HG03442 (cell line): ENCODE data around the gene VWA3A.
"Not testable (repeated sequence)": the region's sequence is repeated elsewhere in the genome, so short reads cannot be mapped to it uniquely, and the experiment has no call there.

Source experiments
- ATAC-seq: cut with Tn5 transposase; IDR thresholded peaks from one replicate; pipeline ENCODE4 v1.9.1; 2021; ENCODE audit warnings: mild to moderate bottlenecking, moderate library complexity; ENCODE audit not compliant: unreplicated experiment

Gene VWA3A, protein sequence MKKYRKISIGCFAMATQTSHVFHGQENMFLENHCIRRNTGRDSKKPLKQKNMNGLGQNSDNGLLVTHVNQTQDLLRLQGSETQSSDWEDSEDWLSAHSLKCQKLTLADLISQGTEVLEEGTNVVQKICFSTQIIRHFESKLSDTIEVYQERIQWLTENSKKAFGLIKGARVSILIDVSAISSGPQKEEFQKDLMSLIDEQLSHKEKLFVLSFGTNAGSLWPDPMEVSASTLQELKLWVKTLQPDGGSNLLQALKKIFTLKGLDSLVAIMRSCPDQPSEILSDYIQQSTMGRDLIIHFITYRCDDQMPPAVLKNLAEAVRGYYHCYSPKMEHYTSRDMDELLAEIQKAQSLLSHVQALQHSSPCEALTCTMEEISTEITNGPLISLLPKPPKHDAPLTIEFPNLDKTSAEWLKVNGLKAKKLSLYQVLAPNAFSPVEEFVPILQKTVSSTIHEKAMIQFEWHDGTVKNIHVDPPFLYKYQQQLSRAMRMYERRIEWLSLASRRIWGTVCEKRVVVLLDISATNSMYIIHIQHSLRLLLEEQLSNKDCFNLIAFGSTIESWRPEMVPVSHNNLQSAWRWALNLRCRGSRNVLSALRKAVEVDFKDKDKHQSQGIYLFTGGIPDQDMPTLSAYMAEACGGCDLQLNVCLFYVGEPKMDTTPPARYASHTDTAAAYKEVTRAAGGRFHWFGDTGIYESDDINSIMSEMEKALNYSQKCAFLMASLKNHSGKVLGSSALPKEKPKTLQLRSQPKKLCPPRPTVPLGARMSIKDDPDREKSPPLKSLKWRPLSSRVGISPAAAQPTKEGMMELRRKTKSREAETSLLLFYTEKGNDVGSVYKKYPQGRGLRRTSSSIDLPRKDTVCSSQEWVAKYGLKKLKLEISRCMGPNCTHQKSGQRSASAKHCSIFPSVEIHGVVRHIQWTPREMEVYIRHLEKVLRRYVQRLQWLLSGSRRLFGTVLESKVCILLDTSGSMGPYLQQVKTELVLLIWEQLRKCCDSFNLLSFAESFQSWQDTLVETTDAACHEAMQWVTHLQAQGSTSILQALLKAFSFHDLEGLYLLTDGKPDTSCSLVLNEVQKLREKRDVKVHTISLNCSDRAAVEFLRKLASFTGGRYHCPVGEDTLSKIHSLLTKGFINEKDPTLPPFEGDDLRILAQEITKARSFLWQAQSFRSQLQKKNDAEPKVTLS

DNA sequence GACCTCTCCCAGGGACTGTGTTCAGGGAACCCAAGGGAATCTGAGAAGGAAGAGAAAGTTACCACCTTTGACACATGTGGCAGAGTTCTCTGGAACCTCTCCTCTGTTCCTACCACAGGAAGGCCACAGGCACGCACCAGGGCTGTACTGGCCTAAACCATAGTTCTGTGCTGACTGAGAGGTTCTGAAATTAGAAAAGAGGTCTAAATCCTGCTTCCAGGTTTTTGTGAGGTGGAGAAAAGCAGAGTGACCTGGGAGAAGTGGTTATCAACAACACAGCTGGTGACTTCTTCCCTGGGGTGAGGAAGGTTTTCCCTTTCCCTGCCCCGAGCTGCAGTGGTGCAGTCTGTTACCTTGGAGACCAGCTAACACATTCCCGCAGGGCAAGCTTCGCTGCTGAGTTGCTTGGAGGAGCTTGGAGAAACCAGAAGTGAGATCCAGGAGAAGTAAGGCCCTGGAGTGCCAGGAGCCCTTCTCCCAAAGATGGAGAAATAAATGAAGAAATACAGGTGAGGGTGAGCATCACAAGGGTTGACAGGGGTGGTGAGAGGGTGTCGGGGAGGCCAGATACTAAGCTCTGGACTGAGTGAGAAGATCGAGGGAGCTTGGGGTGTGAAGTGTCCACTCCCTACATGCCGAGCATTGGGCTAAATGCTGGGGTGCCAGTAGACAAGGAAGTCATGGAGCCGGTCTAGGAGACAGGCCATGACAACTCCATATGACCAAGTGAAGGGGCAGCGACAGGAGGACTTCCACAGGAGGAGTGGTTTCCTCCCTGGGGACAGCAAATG lies at the start of gene VWA3A:
VWA3A (plus strand) TSS at position 399 of the 791 bp plus-strand sequence; CDS start at position 496, 97 bp downstream.
- no peak for ATAC-seq

DNA sequence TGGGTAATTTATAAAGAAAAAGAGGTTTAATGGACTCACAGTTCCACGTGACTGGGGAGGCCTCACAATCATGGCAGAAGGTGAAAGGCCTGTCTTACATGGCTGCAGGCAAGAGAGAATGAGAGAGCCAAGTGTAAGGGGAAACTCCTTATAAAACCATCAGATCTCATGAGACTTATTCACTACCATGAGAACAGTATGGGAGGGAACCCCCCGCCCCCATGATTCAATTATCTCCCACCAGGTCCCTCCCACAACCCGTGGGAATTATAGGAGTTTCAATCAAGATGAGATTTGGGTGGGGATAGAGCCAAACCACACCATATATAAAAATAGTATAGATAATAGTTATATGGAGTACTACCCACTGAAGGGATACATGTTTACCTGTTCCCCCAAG lies 48.5 kb upstream of the VWA3A start:
- ATAC-seq: not testable (repeated sequence)

DNA sequence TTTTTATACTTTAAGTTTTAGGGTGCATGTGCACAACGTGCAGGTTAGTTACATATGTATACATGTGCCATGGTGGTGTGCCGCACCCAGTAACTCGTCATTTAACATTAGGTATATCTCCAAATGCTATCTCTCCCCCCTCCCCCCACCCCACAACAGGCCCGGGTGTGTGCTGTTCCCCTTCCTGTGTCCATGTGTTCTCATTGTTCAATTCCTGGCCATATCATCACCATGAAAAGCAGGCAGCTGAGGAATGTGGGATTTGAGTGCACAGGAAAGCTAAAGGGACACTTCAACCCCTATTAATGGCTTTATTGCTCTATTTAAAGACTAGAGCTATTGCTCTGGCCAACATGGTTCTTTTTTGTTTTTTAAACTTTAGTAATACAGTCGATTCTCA lies 46.5 kb upstream of the VWA3A start:
- ATAC-seq: not testable (repeated sequence)

DNA sequence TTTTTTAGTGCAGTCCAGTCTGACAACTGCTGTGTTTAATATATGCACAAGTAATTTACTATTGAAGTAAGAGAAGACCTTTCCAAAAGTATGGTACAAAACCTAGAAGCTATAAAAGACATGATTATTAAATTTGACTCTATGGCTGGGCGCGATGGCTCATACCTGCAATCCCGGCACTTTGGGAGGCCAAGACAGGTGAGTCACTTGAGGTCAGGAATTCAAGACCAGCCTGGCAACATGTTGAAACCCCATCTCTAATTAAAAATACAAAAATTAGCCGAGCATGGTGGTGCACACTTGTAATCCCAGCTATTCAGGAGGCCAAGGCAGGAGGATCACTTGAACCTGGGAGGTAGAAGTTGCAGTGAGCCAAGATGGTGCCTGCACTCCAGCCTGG lies 41.4 kb upstream of the VWA3A start:
- ATAC-seq: no peak

DNA sequence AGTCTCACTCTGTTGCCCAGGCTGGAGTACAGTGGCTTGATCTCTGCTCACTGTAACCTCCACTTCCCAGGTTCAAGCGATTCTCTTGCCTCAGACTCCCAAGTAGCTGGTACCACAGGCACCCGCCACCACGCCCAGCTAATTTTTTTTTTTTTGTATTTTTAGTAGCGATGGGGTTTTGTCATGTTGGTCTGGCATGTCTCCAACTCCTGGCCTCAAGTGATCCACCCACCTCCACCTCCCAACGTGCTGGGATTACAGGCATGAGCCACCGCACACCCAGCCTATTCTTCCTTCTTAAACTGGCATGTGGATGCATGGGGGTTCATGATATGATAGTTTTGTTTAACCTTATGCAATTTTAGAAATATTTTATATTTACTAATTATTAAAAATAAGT lies 39.4 kb upstream of the VWA3A start:
- no peak for ATAC-seq

DNA sequence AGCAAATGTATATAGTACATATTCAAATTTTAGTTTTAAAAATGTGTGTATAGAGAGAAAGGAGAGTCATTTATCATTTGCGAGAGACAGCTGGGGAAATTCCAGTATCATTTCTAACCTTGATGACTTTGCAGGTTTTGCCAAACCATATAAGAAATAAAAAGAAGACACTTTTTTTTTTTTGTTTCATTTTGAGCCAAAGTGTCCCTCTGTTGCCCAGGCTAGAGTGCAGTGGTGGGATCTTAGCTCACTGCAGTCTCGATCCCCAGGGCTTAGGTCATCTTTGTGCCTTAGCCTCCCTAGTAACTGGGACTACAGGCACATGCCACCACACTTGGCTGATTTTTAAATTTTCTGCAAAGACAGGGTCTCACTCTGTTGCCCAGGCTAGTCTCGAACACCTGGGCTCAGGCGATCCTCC lies 38.4 kb upstream of the VWA3A start:
- no peak for ATAC-seq

DNA sequence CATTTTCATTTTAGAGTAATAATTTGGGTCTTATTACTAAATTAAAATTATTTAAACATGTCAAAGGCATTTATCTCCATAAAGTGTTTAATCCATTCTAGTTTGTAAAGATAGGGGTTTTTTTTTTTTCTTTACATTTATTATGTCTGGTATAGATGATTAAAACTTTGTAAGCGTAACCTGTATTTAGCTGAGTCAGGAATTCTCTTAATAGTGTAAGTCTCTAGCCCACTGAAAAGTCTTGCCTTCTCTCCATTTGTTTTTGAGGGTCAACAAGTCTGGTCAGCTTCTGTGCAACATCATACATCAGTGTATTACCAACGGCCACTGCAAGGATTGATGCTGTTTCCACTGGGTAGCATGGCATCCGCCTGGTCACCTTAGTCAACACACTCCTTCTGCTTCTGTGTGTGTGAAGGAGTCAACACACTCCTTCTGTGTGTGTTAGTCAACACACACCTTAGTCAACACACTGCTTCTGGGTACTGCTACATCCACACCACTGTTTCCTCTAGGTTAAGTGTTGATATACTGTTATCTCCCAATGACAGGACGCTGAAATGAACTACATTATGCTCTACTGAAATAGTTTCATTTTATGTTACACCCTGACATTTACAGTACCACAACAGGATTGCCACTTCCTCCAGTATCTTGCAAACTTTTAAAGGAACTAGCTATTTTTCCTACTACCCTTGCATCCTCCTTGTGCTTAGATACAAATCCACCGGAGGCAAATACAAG lies 37.3 kb upstream of the VWA3A start:
- ATAC-seq: no peak

DNA sequence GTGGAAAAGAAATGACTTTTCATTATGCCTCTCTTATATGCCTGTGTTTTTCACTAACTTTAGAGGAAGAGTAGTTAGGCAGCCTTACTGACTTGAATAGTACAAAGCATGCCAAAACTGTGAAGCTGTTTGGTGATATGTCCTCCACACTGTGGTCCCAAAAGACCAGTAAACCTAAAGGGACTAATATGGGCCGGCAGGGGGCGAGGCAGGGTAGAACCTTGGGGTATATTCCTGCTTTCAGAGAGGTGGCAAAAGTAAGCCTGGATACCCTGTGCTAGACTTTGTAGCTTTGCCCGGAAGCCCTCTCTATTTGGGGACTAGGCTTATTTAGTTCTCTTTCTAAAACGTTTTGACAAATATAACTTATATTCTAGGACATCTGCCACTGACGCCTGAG lies 36.5 kb upstream of the VWA3A start:
- no peak for ATAC-seq

DNA sequence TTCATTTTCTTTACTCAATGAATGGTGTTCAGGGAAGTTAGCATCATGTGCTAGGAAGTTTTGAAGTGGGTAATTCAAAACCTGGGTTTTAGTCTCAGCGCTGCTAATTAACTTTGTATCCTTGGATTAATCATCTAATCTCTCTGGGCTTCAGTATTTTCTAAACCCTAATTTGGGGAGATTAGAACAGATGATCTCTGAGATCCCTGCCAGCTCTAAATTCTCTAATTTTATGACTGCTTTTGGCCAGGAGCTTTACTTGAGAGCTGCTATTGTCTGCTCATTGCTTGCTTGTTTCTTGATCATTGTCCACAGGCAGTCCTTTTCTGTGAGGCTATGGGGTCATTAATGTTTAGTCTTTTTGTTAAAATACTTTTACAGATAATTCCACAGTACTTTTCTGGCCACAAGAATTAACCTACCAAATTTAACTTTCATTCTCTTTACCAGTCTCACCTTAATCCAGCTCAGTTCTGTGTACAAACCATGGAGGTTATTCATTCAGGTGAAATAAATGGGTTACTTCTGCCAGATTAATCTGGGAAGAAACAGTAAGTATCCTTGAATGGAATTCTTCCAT lies 28.4 kb upstream of the VWA3A start:
- no peak for ATAC-seq

DNA sequence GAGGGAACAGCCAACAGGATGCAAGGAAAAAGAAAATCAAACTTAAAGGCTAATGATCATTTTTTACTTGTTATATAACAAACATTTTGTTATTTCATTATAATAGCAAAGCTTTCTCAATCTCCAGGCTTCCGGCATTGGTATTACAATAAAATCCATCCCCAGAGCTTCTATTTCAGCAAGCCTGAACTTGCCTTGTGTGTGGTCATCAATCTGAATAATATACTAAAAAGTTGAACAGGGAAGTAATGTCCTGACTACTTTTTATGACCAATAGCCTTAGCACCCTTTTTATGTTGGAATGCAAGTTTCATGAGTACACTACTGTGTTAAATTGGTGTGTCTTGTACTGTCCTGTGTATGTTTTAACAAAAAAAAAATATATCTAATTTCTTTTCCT lies 27.1 kb upstream of the VWA3A start:
- no peak for ATAC-seq

DNA sequence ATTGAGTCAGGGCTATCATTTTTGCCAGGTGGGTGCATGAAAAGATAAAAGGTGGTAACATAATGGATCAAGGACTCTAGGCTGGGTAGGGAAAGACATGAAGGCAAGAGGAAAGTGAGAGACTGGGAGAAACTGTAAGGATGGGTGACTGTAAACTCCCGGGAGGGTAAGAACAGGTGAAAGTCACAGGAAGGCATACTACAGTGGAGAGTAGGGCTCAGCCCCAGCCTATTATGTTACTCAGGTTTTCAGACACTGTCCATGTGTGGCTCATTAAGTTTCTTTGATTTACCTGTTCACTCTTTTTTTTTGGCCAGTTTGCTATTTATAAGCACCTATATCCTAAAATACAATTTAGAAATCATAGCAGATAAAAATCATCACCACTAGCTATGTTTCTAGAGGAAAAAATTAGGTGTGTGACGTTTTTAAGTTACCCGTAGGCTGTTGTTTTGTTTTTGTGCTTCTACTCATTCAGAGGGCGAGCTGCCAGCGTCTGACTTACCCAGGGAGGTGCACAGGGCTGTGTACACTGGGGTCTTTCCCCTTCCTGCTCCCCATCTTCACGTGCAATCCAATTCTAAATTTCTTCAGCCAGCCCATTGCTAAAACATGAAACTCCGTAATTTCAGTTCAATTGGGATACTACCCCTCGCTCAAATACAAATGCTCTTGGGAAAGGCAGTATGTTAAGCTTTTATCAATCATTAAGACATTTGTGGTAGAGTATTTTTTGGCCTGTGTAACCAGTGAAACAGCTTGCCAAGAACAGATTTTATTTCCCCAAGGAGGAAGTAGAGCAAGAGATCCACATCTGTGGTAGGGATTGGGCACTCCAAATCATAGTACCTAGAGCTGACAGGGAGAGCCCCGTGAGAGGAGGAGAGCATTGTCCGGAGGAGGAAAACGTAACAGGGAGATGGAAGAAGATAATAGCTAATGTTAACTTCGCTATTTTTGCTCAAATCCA lies 21.7 kb upstream of the VWA3A start:
- ATAC-seq: no peak

DNA sequence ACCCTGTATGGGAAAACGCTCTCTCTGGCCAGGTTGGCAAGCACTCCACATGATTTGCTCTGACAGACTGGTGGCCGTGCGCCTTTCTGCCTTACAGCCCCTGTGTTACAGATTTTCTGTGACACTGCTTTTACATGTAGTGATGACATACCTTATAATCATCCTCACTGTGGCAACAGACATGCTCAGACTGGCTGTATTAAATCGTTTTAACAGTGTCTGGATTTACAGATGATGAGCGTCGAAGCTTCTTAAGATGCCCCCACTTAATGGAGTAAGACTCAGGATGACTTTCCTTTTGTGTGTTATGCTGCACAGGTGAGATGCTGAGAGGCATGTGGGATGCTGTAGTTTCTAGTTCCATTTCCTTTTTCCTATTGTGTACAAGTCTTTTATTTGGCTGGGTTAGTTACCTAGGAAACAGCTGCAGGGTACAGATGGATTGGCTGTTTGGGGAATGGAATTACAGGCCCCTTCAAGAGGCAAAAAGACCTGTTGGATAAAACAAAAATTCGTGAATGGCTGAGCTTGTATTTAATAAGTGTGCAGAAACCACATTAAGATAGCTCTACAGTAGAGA lies 20.9 kb upstream of the VWA3A start:
- ATAC-seq: no peak

DNA sequence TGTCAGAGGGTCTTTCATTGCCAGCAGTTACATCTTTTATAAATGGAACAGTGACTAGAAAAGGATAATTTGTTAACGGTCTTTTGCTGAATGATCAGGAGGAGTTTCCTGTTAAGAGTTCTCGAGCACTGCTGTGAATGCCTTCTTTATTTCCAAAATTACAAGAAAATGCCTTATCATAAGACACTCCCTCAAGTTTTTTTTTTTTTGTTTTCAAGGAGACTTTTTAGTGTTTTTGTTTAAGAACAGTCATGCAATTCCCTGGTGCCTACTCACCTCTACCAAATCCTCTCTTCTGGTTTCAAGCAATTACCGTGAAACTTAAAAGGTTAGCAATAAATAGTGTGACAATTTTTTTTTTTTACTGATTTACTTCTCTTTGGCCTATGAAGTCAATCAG lies 19.0 kb upstream of the VWA3A start:
- ATAC-seq: no peak

DNA sequence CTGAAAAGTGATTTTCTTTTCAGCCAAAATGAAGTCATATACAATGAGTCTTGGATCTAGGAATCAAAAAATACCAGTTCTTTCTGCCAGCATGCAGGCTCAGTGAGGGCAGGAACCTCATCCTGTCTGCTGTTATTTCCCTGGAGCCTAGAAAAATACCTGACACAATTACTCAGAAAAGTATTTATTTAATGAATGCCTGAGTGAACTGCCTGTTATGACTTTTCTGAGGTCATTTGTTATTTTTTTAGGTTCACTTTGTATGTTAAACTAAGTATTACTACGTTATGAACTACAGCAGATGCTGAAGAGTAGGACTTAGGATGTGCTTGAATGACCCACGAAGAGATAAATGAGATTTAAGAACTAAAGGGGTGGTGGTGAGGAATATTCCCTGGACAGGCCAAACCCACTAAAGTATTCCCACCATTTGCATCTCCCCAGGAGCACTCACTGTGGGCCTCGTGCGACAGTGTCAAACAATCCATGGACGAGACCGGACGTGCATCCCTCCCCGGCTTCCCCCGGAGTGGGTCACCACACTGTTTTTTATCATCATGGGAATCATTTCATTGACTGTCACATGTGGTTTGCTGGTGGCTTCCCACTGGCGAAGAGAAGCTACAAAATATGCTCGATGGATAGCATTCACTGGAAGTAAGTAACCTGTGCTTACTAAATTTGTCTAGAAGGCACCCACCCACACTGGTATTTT lies 17.1 kb upstream of the VWA3A start:
- no peak for ATAC-seq

DNA sequence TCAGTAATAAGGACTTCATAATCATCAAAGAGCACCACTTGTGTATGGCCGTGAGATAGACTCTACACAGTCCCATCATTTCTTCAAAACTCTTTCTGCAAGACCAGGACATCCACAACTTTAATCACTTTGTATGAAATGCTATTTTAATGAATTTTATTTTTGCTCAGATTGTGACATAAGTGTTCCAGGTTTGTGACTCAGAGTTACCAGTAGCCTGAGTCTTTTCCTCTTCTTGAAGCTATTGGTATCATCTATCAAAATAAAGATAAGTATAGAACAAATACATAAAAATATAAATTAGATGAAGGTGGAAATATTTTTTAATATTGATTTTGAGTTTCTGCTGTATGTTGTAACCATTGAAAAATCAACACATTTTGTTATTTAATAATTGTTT lies 16.6 kb upstream of the VWA3A start:
- no peak for ATAC-seq

DNA sequence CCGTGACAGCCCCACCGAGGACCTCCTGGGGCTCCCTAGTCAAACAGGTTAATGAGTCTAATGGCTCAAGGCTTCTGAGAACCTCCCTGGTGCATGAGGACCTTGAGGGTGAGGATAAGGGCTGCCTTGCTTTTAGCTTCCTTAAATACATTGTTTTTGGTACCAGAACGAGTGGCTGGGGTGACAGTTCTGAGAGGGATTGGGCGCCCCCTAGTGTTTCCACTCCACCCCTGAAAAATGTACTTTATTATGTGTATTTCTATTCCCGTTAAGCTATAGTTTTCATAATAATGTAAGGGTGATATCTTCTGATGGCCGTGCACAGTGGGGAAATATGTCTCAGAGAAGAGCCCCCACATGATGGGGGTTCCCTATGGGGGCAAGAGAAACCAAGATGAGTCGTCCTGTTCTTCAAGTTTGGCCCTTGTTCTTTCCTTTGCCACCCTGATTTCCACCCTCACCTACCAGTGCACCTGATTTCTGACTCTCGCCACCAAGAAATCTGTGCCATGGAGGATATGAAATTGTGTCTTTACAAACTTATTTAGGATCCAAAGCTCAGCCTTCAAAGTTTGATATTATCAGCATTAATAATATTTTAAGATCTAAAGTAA lies 14.5 kb upstream of the VWA3A start:
- ATAC-seq: no peak

DNA sequence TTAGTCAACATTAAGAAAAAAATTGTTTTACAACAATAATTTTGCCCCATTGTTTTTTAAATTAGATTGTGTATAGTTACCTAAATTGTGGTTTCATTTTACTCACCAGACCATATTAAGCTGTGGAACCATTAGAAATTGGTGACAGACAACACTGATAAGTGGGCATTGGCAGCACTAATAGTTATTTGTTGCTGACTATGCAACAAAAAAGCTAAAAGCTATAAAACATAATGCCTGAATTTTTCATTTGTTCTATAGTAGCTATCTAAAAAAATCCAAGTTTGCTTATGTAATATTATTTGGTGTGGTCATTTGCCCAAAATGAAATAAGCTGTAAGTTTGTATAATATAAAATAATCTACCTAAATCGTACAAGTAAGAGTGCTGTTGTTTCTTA lies 13.7 kb upstream of the VWA3A start:
- no peak for ATAC-seq
